Mucosa of descending colon (tissue), 3 donors: Measurements from ENCODE around the gene ANO9. TPM values are rescaled to one million over a fixed set of nuclear protein-coding genes. Genes with fewer than 3 reads are reported as not detected.

Experiments used
- ATAC-seq: fragments of 200-7000 bp; cut with Tn5 transposase; one replicate; pipeline ENCODE4 v1.9.1; 2020; ENCODE audit warnings: mild to moderate bottlenecking, moderate library complexity
- DNase-seq, 3 donors: peaks; one replicate each; pipeline ENCODE4 v3.0.0-alpha.2; 2020
- H3K36me3 ChIP-seq: fragments of 200-600 bp; one replicate; pipeline ENCODE4 v1.8.0; 2021; ENCODE audit warnings: low read depth, mild to moderate bottlenecking
- H3K4me1 ChIP-seq: fragments of 200-600 bp; one replicate; pipeline ENCODE4 v1.8.0; 2021; ENCODE audit warnings: low read depth, mild to moderate bottlenecking
- H3K4me3 ChIP-seq: fragments of 200-600 bp; one replicate; pipeline ENCODE4 v1.8.0; 2021; ENCODE audit warnings: mild to moderate bottlenecking
- H3K9me3 ChIP-seq: fragments of 200-600 bp; one replicate; pipeline ENCODE4 v1.8.0; 2021; ENCODE audit warnings: mild to moderate bottlenecking
- intact Hi-C, 2 donors: fragments of 100-400 bp; cut with DNase I in 1 of 2; cut with micrococcal nuclease in 1 of 2; formaldehyde crosslinking; loops; one replicate each; pipeline versions ENCODE4 v1.11.0 to v1.11.1; 2022; cut with DNase I, micrococcal nuclease
- total RNA-seq, 3 donors: library from RNA; stranded (reverse); fragmentation: NEBNext Ultra II Directional in 2 of 3; extraction: Animal tissue kit (Norgen Biotek cat#: 25700) in 2 of 3; gene quantifications; one replicate each; pipeline versions ENCODE4 v1.2.1 to v1.2.4, GENCODE V29; 2021 to 2023
- TF ChIP-seq, protein P1 (sequence below): fragments of 200-600 bp; IDR thresholded peaks from one replicate; pipeline ENCODE4 v1.8.0; 2022; ENCODE audit warnings: antibody characterized with exemption, mild to moderate bottlenecking
- donor health status: DM: no; HTN: no; CAD: no; lungs with moderate emphysema.
- donor health status: DM: no; HTN: no; CAD: no.
- donor health status: DM: no; HTN: yes; CAD: no.

ANO9 gene
- total RNA-seq, 3 donors from 2014 or later: 85.2 to 179 (median 131) TPM

- Histone ChIP-seq H3K36me3 (no peaks in the 10 kb centered on the region), H3K4me1 (no peaks in the 10 kb centered on the region), H3K4me3 (no peak overlapping the region), H3K9me3 (peaks cover 9% of the 10 kb centered on the region)
- DNase-seq: no peak
- TF ChIP-seq, protein P1, sequence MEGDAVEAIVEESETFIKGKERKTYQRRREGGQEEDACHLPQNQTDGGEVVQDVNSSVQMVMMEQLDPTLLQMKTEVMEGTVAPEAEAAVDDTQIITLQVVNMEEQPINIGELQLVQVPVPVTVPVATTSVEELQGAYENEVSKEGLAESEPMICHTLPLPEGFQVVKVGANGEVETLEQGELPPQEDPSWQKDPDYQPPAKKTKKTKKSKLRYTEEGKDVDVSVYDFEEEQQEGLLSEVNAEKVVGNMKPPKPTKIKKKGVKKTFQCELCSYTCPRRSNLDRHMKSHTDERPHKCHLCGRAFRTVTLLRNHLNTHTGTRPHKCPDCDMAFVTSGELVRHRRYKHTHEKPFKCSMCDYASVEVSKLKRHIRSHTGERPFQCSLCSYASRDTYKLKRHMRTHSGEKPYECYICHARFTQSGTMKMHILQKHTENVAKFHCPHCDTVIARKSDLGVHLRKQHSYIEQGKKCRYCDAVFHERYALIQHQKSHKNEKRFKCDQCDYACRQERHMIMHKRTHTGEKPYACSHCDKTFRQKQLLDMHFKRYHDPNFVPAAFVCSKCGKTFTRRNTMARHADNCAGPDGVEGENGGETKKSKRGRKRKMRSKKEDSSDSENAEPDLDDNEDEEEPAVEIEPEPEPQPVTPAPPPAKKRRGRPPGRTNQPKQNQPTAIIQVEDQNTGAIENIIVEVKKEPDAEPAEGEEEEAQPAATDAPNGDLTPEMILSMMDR: no peak
- intact Hi-C loops: no loop called here
- no peak for ATAC-seq
These were observed 56.0 kb downstream of the ANO9 start for GRCh38 chr11:385594-386351.

GRCh38 chr11:384511-384910 is 57.3 kb downstream of the ANO9 start:
- no peaks in the 10 kb centered on the region for H3K4me1 ChIP-seq
- ATAC-seq (no peak), DNase-seq (no peak)
- peaks cover 9% of the 10 kb centered on the region for H3K9me3 ChIP-seq
- no peaks in the 10 kb centered on the region for H3K36me3 ChIP-seq
- TF ChIP-seq, protein P1: no peak
- intact Hi-C loops: no loop called here
- no peak overlapping the region for H3K4me3 ChIP-seq

DNA sequence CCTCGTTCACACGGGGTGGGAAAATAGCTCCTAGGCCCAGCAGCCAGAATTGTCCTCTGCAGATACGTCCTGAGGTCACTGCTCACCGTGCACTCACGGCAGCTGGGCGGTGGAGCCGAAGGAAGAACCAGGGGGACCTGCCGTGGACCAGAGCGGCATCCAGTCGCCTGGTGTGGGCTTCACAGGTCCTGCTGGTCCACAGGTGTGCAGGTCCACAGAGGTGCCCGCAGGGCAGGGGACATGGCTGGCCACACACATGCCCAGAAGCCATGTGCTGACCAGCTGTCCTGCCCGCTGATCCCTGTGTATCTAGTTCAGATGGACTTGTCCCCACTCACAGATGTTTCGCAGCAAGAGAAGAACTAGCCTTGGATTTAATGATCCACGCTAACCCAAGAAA is 58.4 kb downstream of the ANO9 start:
- H3K4me3 ChIP-seq: no peak overlapping the region
- H3K9me3 ChIP-seq: peaks cover 9% of the 10 kb centered on the region
- ATAC-seq (no peak), DNase-seq (no peak)
- TF ChIP-seq, protein P1: no peak
- H3K4me1 ChIP-seq: no peaks in the 10 kb centered on the region
- H3K36me3 ChIP-seq: no peaks in the 10 kb centered on the region
- intact Hi-C loops: no loop called here

- intact Hi-C loops: no loop called here
- H3K4me1 ChIP-seq: no peaks in the 10 kb centered on the region
- peaks cover 9% of the 10 kb centered on the region for H3K9me3 ChIP-seq
- no peak for ATAC-seq
- no peak overlapping the region for H3K4me3 ChIP-seq
- no peaks in the 10 kb centered on the region for H3K36me3 ChIP-seq
- no peak for DNase-seq
- TF ChIP-seq, protein P1: no peak
These were observed 59.7 kb downstream of the ANO9 start for GRCh38 chr11:382081-382629.

GRCh38 chr11:381501-382072 is 60.2 kb downstream of the ANO9 start:
- TF ChIP-seq, protein P1: no peak
- DNase-seq (peak in 1 of 3 donors; percentile 44), ATAC-seq (no peak)
- no peaks in the 10 kb centered on the region for H3K36me3 ChIP-seq
- H3K4me3 ChIP-seq: no peak overlapping the region
- H3K9me3 ChIP-seq: peaks cover 9% of the 10 kb centered on the region
- no peaks in the 10 kb centered on the region for H3K4me1 ChIP-seq
- intact Hi-C loops: no loop called here
